Measurements from ENCODE around the gene EBLN1.

EBLN1 gene

GRCh38 chr10:22217842-22218241 is at the start of gene EBLN1:
Gene EBLN1 (minus strand): TSS chr10:22218015. CDS start chr10:22209983, 8,032 bp downstream.
- DNase-seq (ENCODE audit: low read depth in 2 of 2): no peak

- no peak for DNase-seq (ENCODE audit: low read depth in 2 of 2)
Observed at GRCh38 chr10:22265839-22266537, 48.2 kb upstream of the EBLN1 start.

GRCh38 chr10:22263106-22263505 is 45.3 kb upstream of the EBLN1 start:
- DNase-seq (ENCODE audit: low read depth in 2 of 2): no peak

- no peak for DNase-seq (ENCODE audit: low read depth in 2 of 2)
Observed at GRCh38 chr10:22259280-22259679, 41.5 kb upstream of the EBLN1 start.

GRCh38 chr10:22258471-22258870 is 40.7 kb upstream of the EBLN1 start:
- DNase-seq (ENCODE audit: low read depth in 2 of 2): no peak

GRCh38 chr10:22253580-22253882 is 35.7 kb upstream of the EBLN1 start:
- DNase-seq (ENCODE audit: low read depth in 2 of 2): peak in 1 of 2 donors; percentile 25

GRCh38 chr10:22252801-22253579 is 35.2 kb upstream of the EBLN1 start:
- no peak for DNase-seq (ENCODE audit: low read depth in 2 of 2)

- DNase-seq (ENCODE audit: low read depth in 2 of 2): peak; percentile 50 to 52
Observed at GRCh38 chr10:22252224-22252800, 34.5 kb upstream of the EBLN1 start.

- DNase-seq (ENCODE audit: low read depth in 2 of 2): peak in 1 of 2 donors; percentile 51
Observed at GRCh38 chr10:22251751-22252223, 34.0 kb upstream of the EBLN1 start.

GRCh38 chr10:22250897-22251660 is 33.3 kb upstream of the EBLN1 start:
- DNase-seq (ENCODE audit: low read depth in 2 of 2): no peak

- DNase-seq (ENCODE audit: low read depth in 2 of 2): no peak
Observed at GRCh38 chr10:22247636-22248035, 29.8 kb upstream of the EBLN1 start.

- DNase-seq (ENCODE audit: low read depth in 2 of 2): no peak
Observed at GRCh38 chr10:22246680-22247391, 29.0 kb upstream of the EBLN1 start.

GRCh38 chr10:22245567-22245966 is 27.8 kb upstream of the EBLN1 start:
- DNase-seq (ENCODE audit: low read depth in 2 of 2): no peak

GRCh38 chr10:22244855-22245254 is 27.0 kb upstream of the EBLN1 start:
- DNase-seq (ENCODE audit: low read depth in 2 of 2): no peak

GRCh38 chr10:22244001-22244400 is 26.2 kb upstream of the EBLN1 start:
- DNase-seq (ENCODE audit: low read depth in 2 of 2): no peak

- DNase-seq (ENCODE audit: low read depth in 2 of 2): no peak
Observed at GRCh38 chr10:22243321-22243720, 25.5 kb upstream of the EBLN1 start.

- DNase-seq (ENCODE audit: low read depth in 2 of 2): no peak
Observed at GRCh38 chr10:22231260-22231659, 13.4 kb upstream of the EBLN1 start.

GRCh38 chr10:22230158-22230833 is 12.5 kb upstream of the EBLN1 start:
- DNase-seq (ENCODE audit: low read depth in 2 of 2): no peak

GRCh38 chr10:22229802-22230157 is 12.0 kb upstream of the EBLN1 start:
- DNase-seq (ENCODE audit: low read depth in 2 of 2): no peak

GRCh38 chr10:22228943-22229801 is 11.4 kb upstream of the EBLN1 start:
- peak; percentile 80 to 89 for DNase-seq (ENCODE audit: low read depth in 2 of 2)
